Peyer's patch (tissue), 4 donors: ENCODE results near the gene ARHGAP40.

Experiments
- CTCF ChIP-seq, 6 experiments: fragments of 450-650 bp in 4 of 6; fragments of 200-600 bp in 2 of 6; sonication (generic) in 1 of 6; IDR thresholded peaks; one replicate each; pipeline ENCODE4 v1.5.1; 2017 to 2019; ENCODE audit warnings: antibody characterized with exemption in 6 of 6, mild to moderate bottlenecking in 3 of 6, moderate library complexity in 1 of 6
- POLR2A ChIP-seq, 2 donors: fragments of 450-650 bp; IDR thresholded peaks; one replicate each; pipeline ENCODE4 v1.5.1; 2017; ENCODE audit warnings: antibody characterized with exemption in 2 of 2, mild to moderate bottlenecking in 2 of 2, moderate library complexity in 2 of 2

DNA sequence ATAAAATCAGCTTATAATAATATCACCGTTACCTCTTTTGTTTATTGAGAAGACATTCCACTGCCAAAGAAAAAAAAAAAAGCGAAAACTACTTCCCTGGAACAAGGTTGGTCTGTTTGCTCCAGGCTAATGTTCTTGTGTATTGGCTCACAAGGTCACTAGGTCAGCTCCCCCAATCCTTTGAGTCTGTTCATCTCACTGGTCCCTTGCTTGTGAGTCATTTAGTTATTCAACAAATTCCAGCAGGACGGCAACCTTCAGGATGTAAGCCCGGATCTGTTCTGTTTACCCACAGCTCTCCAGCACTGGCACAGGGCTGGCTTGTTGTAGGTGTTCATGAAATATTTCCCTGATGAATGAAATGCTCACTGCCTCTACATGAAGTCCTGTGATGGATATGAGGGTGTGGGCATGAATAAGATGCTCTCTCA, 3.3 kb downstream of the ARHGAP40 start:
- TF ChIP-seq POLR2A (IDR thresholded peaks at IDR 0.05) (no peak), CTCF (IDR thresholded peaks at IDR 0.05) (no peak)
